Panc1 (cell line): ENCODE measurements around the gene DNAJC12. TPM values are rescaled to one million over a fixed set of nuclear protein-coding genes. Genes with fewer than 3 reads are reported as not detected.

Experiments
- ATAC-seq: fragments of 200-7000 bp; cut with Tn5 transposase; 2 replicates; pipeline ENCODE4 v1.9.1; 2020; ENCODE audit warnings: mild to moderate bottlenecking, moderate library complexity
- BruUV-seq: library from RNA; stranded (reverse); fragments of 400-500 nt; replicated peaks from 2 replicates; lab custom pipeline; 2021; lab: Mats Ljungman, UMichigan
- CTCF ChIA-PET: fragments of 300-600 bp; sonication (Branson Sonifier 250); formaldehyde crosslinking; loops from one replicate; lab custom pipeline; 2022; ENCODE audit warnings: antibody characterized with exemption; lab: Charles Lee
- POLR2A ChIA-PET: fragments of 300-600 bp; sonication (Branson Sonifier 250); formaldehyde crosslinking; loops from one replicate; lab custom pipeline; 2022; ENCODE audit warnings: antibody characterized with exemption; lab: Charles Lee
- DNase-seq: peaks from one replicate; pipeline ENCODE4 v3.0.0-alpha.2; 2010; ENCODE audit warnings: low read depth, low spot score
- H3K27ac ChIP-seq: 2 replicates; pipeline ENCODE4 v1.5.1; 2011; ENCODE audit warnings: mild to moderate bottlenecking, low read length, inconsistent platforms
- H3K27me3 ChIP-seq: fragments of 200-500 bp; sonication (Bioruptor generic); 2 replicates; pipeline ENCODE4 v1.6.0; 2014; ENCODE audit warnings: low read length, inconsistent platforms; ENCODE audit not compliant: control insufficient read depth, insufficient read depth
- H3K36me3 ChIP-seq: fragments of 200-500 bp; sonication (Bioruptor generic); 2 replicates; pipeline ENCODE4 v1.5.1; 2014; ENCODE audit warnings: inconsistent platforms, mild to moderate bottlenecking, low read length, moderate library complexity; ENCODE audit not compliant: control insufficient read depth, insufficient read depth
- H3K4me1 ChIP-seq: 2 replicates; pipeline ENCODE4 v1.5.1; 2011; ENCODE audit warnings: inconsistent platforms, mild to moderate bottlenecking, low read length, moderate library complexity; ENCODE audit not compliant: control insufficient read depth, insufficient read depth
- H3K4me3 ChIP-seq, 2 experiments: 2 replicates each; pipeline ENCODE4 v1.5.1; 2011 to 2012; ENCODE audit warnings: low read depth in 2 of 2, low read length in 2 of 2, mild to moderate bottlenecking in 2 of 2, inconsistent platforms in 1 of 2, moderate library complexity in 1 of 2
- H3K9me3 ChIP-seq: fragments of 200-500 bp; sonication (Bioruptor generic); 2 replicates; pipeline ENCODE4 v1.5.1; 2014; ENCODE audit warnings: low read depth, mild to moderate bottlenecking, inconsistent platforms, low read length, moderate library complexity; ENCODE audit not compliant: control insufficient read depth, insufficient read depth
- CTCF ChIP-seq: fragments of 450-650 bp; IDR thresholded peaks from 2 replicates; pipeline ENCODE4 v1.5.1; 2017; ENCODE audit warnings: mild to moderate bottlenecking
- POLR2AphosphoS5 ChIP-seq: IDR thresholded peaks from 2 replicates; pipeline ENCODE4 v1.6.1; 2012; ENCODE audit warnings: mild to moderate bottlenecking, low read depth, low read length, moderate library complexity
- REST ChIP-seq, 2 experiments: IDR thresholded peaks; 2 replicates each; pipeline ENCODE4 v1.6.1; 2011 to 2012; ENCODE audit warnings: low read depth in 2 of 2, control low read depth in 1 of 2, low read length in 1 of 2, mild to moderate bottlenecking in 1 of 2, moderate library complexity in 1 of 2; ENCODE audit not compliant: insufficient read depth in 1 of 2
- SIN3A ChIP-seq: IDR thresholded peaks from 2 replicates; pipeline ENCODE4 v1.6.1; 2012; ENCODE audit warnings: low read depth, mild to moderate bottlenecking, low read length, moderate library complexity, borderline replicate concordance; ENCODE audit not compliant: insufficient read depth
- TCF7L2 ChIP-seq: IDR thresholded peaks from 2 replicates; pipeline ENCODE4 v1.6.1; 2011; ENCODE audit warnings: mild to moderate bottlenecking, low read depth, low read length, inconsistent platforms
- in situ Hi-C: cut with HindIII; loops from 2 replicates; pipeline ENCODE4 v1.10.0; 2016; ENCODE audit warnings: low sequenced_read_pairs, low pct_unique_long_range_greater_than_20kb
- intact Hi-C: fragments of 100-400 bp; cut with micrococcal nuclease; formaldehyde crosslinking; loops from one replicate; pipeline ENCODE4 v1.10.0; 2022; ENCODE audit not compliant: unreplicated experiment
- total RNA-seq: library from RNA; stranded (reverse); gene quantifications from one replicate; pipeline ENCODE4 v1.2.1, GENCODE V29; 2021; ENCODE audit not compliant: unreplicated experiment

Gene DNAJC12
- total RNA-seq, 1 experiment from 2014 or later, result 0.44 TPM

- CTCF ChIA-PET, result no interaction called here
- ATAC-seq (no peak), DNase-seq (no peak)
- Histone ChIP-seq H3K4me1 (no peaks in the 10 kb centered on the region), H3K27me3 (no peaks in the 10 kb centered on the region), H3K27ac (no peak overlapping the region), H3K9me3 (no peaks in the 10 kb centered on the region), H3K36me3 (no peaks in the 10 kb centered on the region), H3K4me3 (no peak overlapping the region)
- in situ Hi-C loops (no loop called here), intact Hi-C loops (no loop called here)
- no TSS peak for BruUV-seq
- TF ChIP-seq TCF7L2, result no peak
- TF ChIP-seq SIN3A, result no peak
- TF ChIP-seq REST (IDR thresholded peaks at IDR 0.05; ENCODE audit: insufficient read depth in 1 of 2, low read depth in 2 of 2, low read length in 1 of 2), result no peak
- no peak for TF ChIP-seq CTCF
- TF ChIP-seq POLR2AphosphoS5, result no peak
- POLR2A ChIA-PET, result no interaction called here
Measured at GRCh38 chr10:67869996-67870395, 32.0 kb upstream of the DNAJC12 start.

- Histone ChIP-seq H3K27ac (no peak overlapping the region), H3K27me3 (no peaks in the 10 kb centered on the region), H3K4me1 (no peaks in the 10 kb centered on the region), H3K9me3 (no peaks in the 10 kb centered on the region), H3K36me3 (no peaks in the 10 kb centered on the region), H3K4me3 (no peak overlapping the region)
- no peak for TF ChIP-seq POLR2AphosphoS5
- no peak for TF ChIP-seq REST (IDR thresholded peaks at IDR 0.05; ENCODE audit: insufficient read depth in 1 of 2, low read depth in 2 of 2, low read length in 1 of 2)
- no peak for TF ChIP-seq SIN3A
- no peak for TF ChIP-seq CTCF
- CTCF ChIA-PET, result interaction anchor here (1.2 kb wide), 1 partner anchor 13 kb away, joined by 4 read pairs; no protein-coding TSS in a partner anchor
- BruUV-seq, result no TSS peak
- DNase-seq (no peak), ATAC-seq (no peak)
- in situ Hi-C loops, result no loop called here
- POLR2A ChIA-PET, result interaction anchor here (0.5 kb wide), 1 partner anchor 210 kb away, joined by 3 read pairs; no protein-coding TSS in a partner anchor
- intact Hi-C loops, result no loop called here
Measured at GRCh38 chr10:67868132-67868531, 30.1 kb upstream of the DNAJC12 start.
